ENCODE data around the gene ROGDI. TPM values are rescaled to one million over a fixed set of nuclear protein-coding genes. Genes with fewer than 3 reads are reported as not detected.
"Not testable (repeated sequence)": the region's sequence is repeated elsewhere in the genome, so short reads cannot be mapped to it uniquely, and the experiment has no call there.

Gene ROGDI
- total RNA-seq, 1 donor from 2014 or later: 22.2 TPM

DNA sequence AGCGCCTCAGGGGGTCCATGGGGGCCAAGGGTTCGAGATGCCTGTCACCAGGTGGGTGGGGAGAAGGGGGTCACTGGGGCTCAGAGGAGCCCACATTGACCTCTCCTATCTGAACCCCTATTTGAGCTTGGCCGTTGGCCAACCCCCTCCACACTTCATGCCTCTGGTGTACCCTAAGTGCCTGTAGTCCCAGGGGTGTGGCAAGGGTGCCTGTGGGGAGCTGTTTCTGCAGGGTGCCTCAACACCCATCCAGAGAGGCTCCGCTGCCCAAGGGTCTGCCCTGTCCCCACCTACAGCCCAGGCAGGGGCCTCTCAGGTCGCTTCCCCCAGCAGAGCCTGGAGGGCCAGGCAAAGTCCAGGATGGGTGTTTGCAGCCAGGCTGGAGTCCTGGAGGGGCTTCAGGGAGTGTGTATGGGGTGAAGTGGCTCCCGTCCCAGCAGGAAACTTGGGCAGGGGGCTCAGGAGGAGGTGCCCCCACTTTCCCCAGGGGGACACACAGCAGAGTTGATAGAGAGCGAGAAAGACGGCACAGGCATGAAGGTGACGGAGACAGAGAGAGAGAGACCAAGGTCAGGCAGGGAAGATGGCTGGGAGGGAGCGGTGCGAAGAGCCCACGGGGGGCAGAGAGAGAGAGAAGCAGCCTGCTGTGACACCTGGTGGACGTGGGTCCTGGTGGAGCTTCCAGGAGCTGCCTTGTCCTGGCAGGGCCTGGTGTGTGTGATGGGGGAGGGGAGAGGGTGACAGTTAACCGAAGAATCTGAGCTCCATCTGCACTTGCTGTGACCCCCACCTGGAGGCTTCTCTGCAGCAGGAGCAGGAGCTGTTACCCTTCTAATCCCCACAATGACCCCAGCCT, 14.6 kb downstream of the ROGDI start, which contains the start of gene SEPTIN12:
TSS of gene SEPTIN12 (minus strand) at position 719 of the 856 bp plus-strand sequence. CDS start at position 19, 700 bp downstream.
- no peak for TF ChIP-seq EZH2 (IDR thresholded peaks at IDR 0.05)
- TF ChIP-seq EZH2phosphoT487 (IDR thresholded peaks at IDR 0.05): no peak
- TF ChIP-seq, protein P1, sequence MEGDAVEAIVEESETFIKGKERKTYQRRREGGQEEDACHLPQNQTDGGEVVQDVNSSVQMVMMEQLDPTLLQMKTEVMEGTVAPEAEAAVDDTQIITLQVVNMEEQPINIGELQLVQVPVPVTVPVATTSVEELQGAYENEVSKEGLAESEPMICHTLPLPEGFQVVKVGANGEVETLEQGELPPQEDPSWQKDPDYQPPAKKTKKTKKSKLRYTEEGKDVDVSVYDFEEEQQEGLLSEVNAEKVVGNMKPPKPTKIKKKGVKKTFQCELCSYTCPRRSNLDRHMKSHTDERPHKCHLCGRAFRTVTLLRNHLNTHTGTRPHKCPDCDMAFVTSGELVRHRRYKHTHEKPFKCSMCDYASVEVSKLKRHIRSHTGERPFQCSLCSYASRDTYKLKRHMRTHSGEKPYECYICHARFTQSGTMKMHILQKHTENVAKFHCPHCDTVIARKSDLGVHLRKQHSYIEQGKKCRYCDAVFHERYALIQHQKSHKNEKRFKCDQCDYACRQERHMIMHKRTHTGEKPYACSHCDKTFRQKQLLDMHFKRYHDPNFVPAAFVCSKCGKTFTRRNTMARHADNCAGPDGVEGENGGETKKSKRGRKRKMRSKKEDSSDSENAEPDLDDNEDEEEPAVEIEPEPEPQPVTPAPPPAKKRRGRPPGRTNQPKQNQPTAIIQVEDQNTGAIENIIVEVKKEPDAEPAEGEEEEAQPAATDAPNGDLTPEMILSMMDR (IDR thresholded peaks at IDR 0.05): no peak
- H3K27me3 Mint-ChIP-seq (ENCODE audit: insufficient read depth, low read depth): peaks cover 2% of the 10 kb centered on the region
- no peaks in the 10 kb centered on the region for H3K36me3 ChIP-seq
- no peaks in the 10 kb centered on the region for H3K36me3 Mint-ChIP-seq
- H3F3A ChIP-seq (ENCODE audit: low read depth): peaks cover 11% of the 10 kb centered on the region
- no peak for DNase-seq (ENCODE audit: low spot score)
- no peak within 1 kb of the TSS for H3K4me3 ChIP-seq
- no peaks in the 10 kb centered on the region for H3K27me3 ChIP-seq
- no peak within 1 kb of the TSS for H3K27ac ChIP-seq
- H3K9me3 Mint-ChIP-seq: no peaks in the 10 kb centered on the region
- H3K4me1 ChIP-seq: peaks cover 11% of the 10 kb centered on the region
- H3K79me2 ChIP-seq (ENCODE audit: low read depth): no peaks in the 10 kb centered on the region
- no peaks in the 10 kb centered on the region for H4K20me1 ChIP-seq (ENCODE audit: low read depth)
- peaks cover 17% of the 10 kb centered on the region for H3K4me1 Mint-ChIP-seq
- H3K4me3 Mint-ChIP-seq: peak within 1 kb of the TSS; percentile 30
- H3K27ac Mint-ChIP-seq: peak within 1 kb of the TSS; percentile 85
- H3K4me2 ChIP-seq: peak within 1 kb of the TSS; percentile 45
- H2AFZ ChIP-seq (replicated peaks): peak within 1 kb of the TSS; percentile 0
- no peak within 1 kb of the TSS for H3K9ac ChIP-seq
- no peaks in the 10 kb centered on the region for H3K9me3 ChIP-seq (ENCODE audit: low read depth)

- peaks cover 11% of the 10 kb centered on the region for H3K4me1 ChIP-seq
- Mint-ChIP-seq H3K4me3 (no peak overlapping the region), H3K9me3 (no peaks in the 10 kb centered on the region), H3K4me1 (peaks cover 17% of the 10 kb centered on the region), H3K36me3 (no peaks in the 10 kb centered on the region), H3K27me3 (ENCODE audit: insufficient read depth, low read depth) (peaks cover 2% of the 10 kb centered on the region), H3K27ac (no peak overlapping the region)
- TF ChIP-seq EZH2 (IDR thresholded peaks at IDR 0.05) (no peak), EZH2phosphoT487 (IDR thresholded peaks at IDR 0.05) (no peak)
- TF ChIP-seq, protein P1 (IDR thresholded peaks at IDR 0.05): no peak
- no peak overlapping the region for H2AFZ ChIP-seq (replicated peaks)
- no peak overlapping the region for H3K27ac ChIP-seq
- no peaks in the 10 kb centered on the region for H3K36me3 ChIP-seq
- H3K9me3 ChIP-seq (ENCODE audit: low read depth): no peaks in the 10 kb centered on the region
- DNase-seq (ENCODE audit: low spot score): no peak
- H3K27me3 ChIP-seq: no peaks in the 10 kb centered on the region
- no peaks in the 10 kb centered on the region for H3K79me2 ChIP-seq (ENCODE audit: low read depth)
- no peaks in the 10 kb centered on the region for H4K20me1 ChIP-seq (ENCODE audit: low read depth)
- H3K4me2 ChIP-seq: no peak overlapping the region
- H3K4me3 ChIP-seq: no peak overlapping the region
- H3K9ac ChIP-seq: no peak overlapping the region
- peaks cover 11% of the 10 kb centered on the region for H3F3A ChIP-seq (ENCODE audit: low read depth)
Measured at GRCh38 chr16:4787068-4787467, 15.4 kb downstream of the ROGDI start.

GRCh38 chr16:4785758-4786433, 16.5 kb downstream of the ROGDI start:
- no peak overlapping the region for H3K9ac ChIP-seq
- no peaks in the 10 kb centered on the region for H4K20me1 ChIP-seq (ENCODE audit: low read depth)
- Mint-ChIP-seq H3K27ac (no peak overlapping the region), H3K4me3 (no peak overlapping the region), H3K27me3 (ENCODE audit: insufficient read depth, low read depth) (peaks cover 2% of the 10 kb centered on the region), H3K4me1 (peaks cover 17% of the 10 kb centered on the region), H3K9me3 (no peaks in the 10 kb centered on the region), H3K36me3 (no peaks in the 10 kb centered on the region)
- H3K36me3 ChIP-seq: no peaks in the 10 kb centered on the region
- H3F3A ChIP-seq (ENCODE audit: low read depth): peaks cover 11% of the 10 kb centered on the region
- no peaks in the 10 kb centered on the region for H3K79me2 ChIP-seq (ENCODE audit: low read depth)
- H3K4me3 ChIP-seq: no peak overlapping the region
- no peak for DNase-seq (ENCODE audit: low spot score)
- TF ChIP-seq EZH2 (IDR thresholded peaks at IDR 0.05): no peak
- TF ChIP-seq, protein P1 (IDR thresholded peaks at IDR 0.05): no peak
- no peak for TF ChIP-seq EZH2phosphoT487 (IDR thresholded peaks at IDR 0.05)
- H3K4me1 ChIP-seq: peaks cover 11% of the 10 kb centered on the region
- H3K27ac ChIP-seq: no peak overlapping the region
- no peaks in the 10 kb centered on the region for H3K9me3 ChIP-seq (ENCODE audit: low read depth)
- H2AFZ ChIP-seq (replicated peaks): no peak overlapping the region
- H3K4me2 ChIP-seq: no peak overlapping the region
- H3K27me3 ChIP-seq: no peaks in the 10 kb centered on the region

DNA sequence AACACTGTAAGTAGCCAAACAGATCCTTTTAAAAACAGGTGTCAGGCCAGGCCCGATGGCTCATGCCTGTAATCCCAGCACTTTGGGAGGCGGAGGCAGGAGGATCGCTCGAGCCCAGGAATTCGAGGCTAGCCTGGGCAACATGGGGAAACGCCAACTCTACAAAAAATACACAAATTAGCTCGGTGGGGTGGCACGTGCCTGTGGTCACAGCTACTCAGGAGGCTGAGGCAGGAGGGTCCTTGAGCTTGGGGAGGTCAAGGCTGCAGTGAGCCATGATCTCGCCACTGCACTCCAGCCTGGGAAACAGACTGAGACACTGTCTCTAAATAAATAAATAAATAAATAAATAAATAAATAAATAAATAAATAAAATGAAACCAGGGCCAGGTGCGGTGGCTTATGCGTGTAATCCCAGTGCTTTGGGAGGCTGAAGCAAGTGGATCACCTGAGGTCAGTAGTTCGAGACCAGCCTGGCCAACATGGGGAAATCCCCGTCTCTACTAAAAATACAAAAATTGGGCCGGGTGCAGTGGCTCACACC, 17.9 kb downstream of the ROGDI start:
- peak overlapping the region; percentile 58 for H3K4me3 Mint-ChIP-seq
- H3K4me2 ChIP-seq; H3K9me3 ChIP-seq (ENCODE audit: low read depth); H2AFZ ChIP-seq (replicated peaks); H3K36me3 Mint-ChIP-seq; DNase-seq (ENCODE audit: low spot score); H4K20me1 ChIP-seq (ENCODE audit: low read depth); H3K36me3 ChIP-seq; H3K9me3 Mint-ChIP-seq; H3K27ac ChIP-seq; H3F3A ChIP-seq (ENCODE audit: low read depth); H3K9ac ChIP-seq; H3K4me3 ChIP-seq; H3K27me3 ChIP-seq; H3K27me3 Mint-ChIP-seq (ENCODE audit: insufficient read depth, low read depth); H3K79me2 ChIP-seq (ENCODE audit: low read depth): not testable (repeated sequence)
- H3K4me1 ChIP-seq: peaks cover 11% of the 10 kb centered on the region
- H3K27ac Mint-ChIP-seq: peak overlapping the region; percentile 37
- peaks cover 17% of the 10 kb centered on the region for H3K4me1 Mint-ChIP-seq
